OCI-LY7 (cell line): ENCODE results near the gene TIMM50. TPM values are rescaled to one million over a fixed set of nuclear protein-coding genes. Genes with fewer than 3 reads are reported as not detected.

Source experiments
- BruUV-seq: library from RNA; stranded (reverse); fragments of 400-500 nt; replicated peaks from 2 replicates; lab custom pipeline; 2021; lab: Mats Ljungman, UMichigan
- CTCF ChIA-PET: fragments of 300-600 bp; sonication (Branson Sonifier 250); formaldehyde crosslinking; loops from one replicate; lab custom pipeline; 2022; ENCODE audit warnings: antibody characterized with exemption; ENCODE audit not compliant: unreplicated experiment; lab: Charles Lee
- POLR2A ChIA-PET: fragments of 300-600 bp; sonication (Branson Sonifier 250); formaldehyde crosslinking; loops from one replicate; lab custom pipeline; 2022; ENCODE audit warnings: antibody characterized with exemption; lab: Charles Lee
- DNase-seq: peaks from one replicate; pipeline ENCODE4 v3.0.0-alpha.2; 2015; ENCODE audit warnings: low spot score
- H2AFZ ChIP-seq: fragments of 200-600 bp; sonication (generic), shearing (Covaris generic); 2 replicates; pipeline ENCODE4 v1.6.1; 2014; ENCODE audit warnings: mild to moderate bottlenecking, antibody characterized with exemption, low read length, moderate library complexity
- H3K27ac ChIP-seq: fragments of 200-600 bp; sonication (generic); 2 replicates; pipeline ENCODE4 v1.5.1; 2014; ENCODE audit warnings: mixed run types, low read depth, mild to moderate bottlenecking, moderate library complexity, low read length, inconsistent platforms; ENCODE audit not compliant: poor library complexity, severe bottlenecking
- H3K36me3 ChIP-seq: fragments of 200-600 bp; sonication (generic); 2 replicates; pipeline ENCODE4 v1.6.1; 2014; ENCODE audit warnings: mild to moderate bottlenecking, antibody characterized with exemption, low read length, moderate library complexity, mixed read lengths; ENCODE audit not compliant: insufficient read depth
- H3K4me1 ChIP-seq: fragments of 200-600 bp; sonication (generic); 2 replicates; pipeline ENCODE4 v1.5.1; 2014; ENCODE audit warnings: mild to moderate bottlenecking, low read length; ENCODE audit not compliant: insufficient read depth, poor library complexity, severe bottlenecking
- H3K4me2 ChIP-seq: fragments of 200-600 bp; sonication (generic); 2 replicates; pipeline ENCODE4 v1.6.1; 2014; ENCODE audit warnings: mild to moderate bottlenecking, low read length
- H3K4me3 ChIP-seq: fragments of 200-600 bp; sonication (generic); 2 replicates; pipeline ENCODE4 v1.5.1; 2014; ENCODE audit warnings: mild to moderate bottlenecking, low read depth, low read length; ENCODE audit not compliant: poor library complexity, severe bottlenecking
- H3K79me2 ChIP-seq: fragments of 200-600 bp; sonication (generic); 2 replicates; pipeline ENCODE4 v1.6.1; 2016; ENCODE audit warnings: low read depth, mild to moderate bottlenecking, low read length, moderate library complexity, mixed read lengths; ENCODE audit not compliant: insufficient read depth
- H3K9me2 ChIP-seq: fragments of 200-600 bp; sonication (generic); 2 replicates; pipeline ENCODE4 v1.6.1; 2016; ENCODE audit warnings: mild to moderate bottlenecking, low read length, mixed read lengths; ENCODE audit not compliant: insufficient read depth
- H3K9me3 ChIP-seq: fragments of 200-600 bp; sonication (generic); 2 replicates; pipeline ENCODE4 v1.6.1; 2014; ENCODE audit warnings: mild to moderate bottlenecking, mixed run types, low read length, mixed read lengths
- H4K20me1 ChIP-seq: fragments of 200-600 bp; sonication (generic); 2 replicates; pipeline ENCODE4 v1.6.1; 2014; ENCODE audit warnings: mild to moderate bottlenecking, antibody characterized with exemption, low read length, moderate library complexity, mixed read lengths; ENCODE audit not compliant: insufficient read depth
- CTCF ChIP-seq: fragments of 200-600 bp; sonication (generic); conservative IDR thresholded peaks from 2 replicates; pipeline ENCODE4 v1.5.1; 2014; ENCODE audit warnings: mild to moderate bottlenecking, antibody characterized with exemption, low read length, moderate library complexity, mixed read lengths
- EZH2phosphoT487 ChIP-seq: fragments of 200-600 bp; sonication (generic); IDR thresholded peaks from 2 replicates; pipeline ENCODE4 v1.6.1; 2018; ENCODE audit warnings: low read depth, borderline replicate concordance, mild to moderate bottlenecking, mixed run types, antibody characterized with exemption, low read length, moderate library complexity, mixed read lengths
- intact Hi-C: fragments of 100-400 bp; cut with micrococcal nuclease; formaldehyde crosslinking; loops from one replicate; pipeline ENCODE4 v1.10.0; 2022; ENCODE audit not compliant: unreplicated experiment
- total RNA-seq, 2 experiments: library from RNA; depleted of rRNA in 1 of 2; stranded (reverse); fragments of >200 nt in 1 of 2; shearing (Covaris generic) in 1 of 2; gene quantifications; 2 replicates each; pipeline ENCODE4 v1.2.3, GENCODE V29; 2014 to 2022

Gene TIMM50
- total RNA-seq, 2 experiments from 2014 or later = 93.2 to 98.1 TPM

GRCh38 chr19:39435499-39436349, 44.9 kb upstream of the TIMM50 start, which contains the start of gene RPS16:
TSS of gene RPS16 (minus strand) at chr19:39435949. CDS start at chr19:39435895, 54 bp downstream.
- peak; percentile 100 for DNase-seq
- peaks cover 17% of the 10 kb centered on the region for H4K20me1 ChIP-seq
- H3K4me3 ChIP-seq = peak within 1 kb of the TSS; percentile 97
- H3K9me3 ChIP-seq = no peaks in the 10 kb centered on the region
- peaks cover 36% of the 10 kb centered on the region for H3K79me2 ChIP-seq
- H3K4me2 ChIP-seq = peak within 1 kb of the TSS; percentile 95
- BruUV-seq = no TSS peak
- ChIA-PET CTCF (interaction anchor here (0.6 to 0.9 kb wide), 2 partner anchors 13 to 1384 kb away, joined by 3 read pairs; no protein-coding TSS in a partner anchor), POLR2A (interaction anchor here (0.6 to 1.8 kb wide), 14 partner anchors 8 to 1785 kb away, joined by 3 to 15 read pairs (median 4); partner anchors contain the start of genes EID2B, GMFG, PLEKHG2 and SUPT5H)
- H3K27ac ChIP-seq = peak within 1 kb of the TSS; percentile 78
- H3K4me1 ChIP-seq = peaks cover 56% of the 10 kb centered on the region
- no peak for TF ChIP-seq EZH2phosphoT487
- no peak for TF ChIP-seq CTCF
- H3K9me2 ChIP-seq = no peaks in the 10 kb centered on the region
- no peak within 1 kb of the TSS for H2AFZ ChIP-seq
- H3K36me3 ChIP-seq = peaks cover 50% of the 10 kb centered on the region
- intact Hi-C loops = no loop called here

GRCh38 chr19:39436350-39436716, 44.3 kb upstream of the TIMM50 start:
- ChIA-PET CTCF (interaction anchor here (0.9 kb wide), 1 partner anchor 12 kb away, joined by 3 read pairs; no protein-coding TSS in a partner anchor), POLR2A (interaction anchor here (0.6 to 1.8 kb wide), 13 partner anchors 9 to 1786 kb away, joined by 3 to 15 read pairs (median 4); partner anchors contain the start of genes EID2B, GMFG, PLEKHG2 and SUPT5H)
- Histone ChIP-seq H3K9me2 (no peaks in the 10 kb centered on the region), H3K27ac (peak overlapping the region; percentile 78), H3K4me2 (peak overlapping the region; percentile 95), H3K9me3 (no peaks in the 10 kb centered on the region), H3K4me3 (peak overlapping the region; percentile 97), H3K79me2 (peaks cover 36% of the 10 kb centered on the region), H2AFZ (no peak overlapping the region), H3K4me1 (peaks cover 62% of the 10 kb centered on the region), H3K36me3 (peaks cover 44% of the 10 kb centered on the region), H4K20me1 (peaks cover 17% of the 10 kb centered on the region)
- TSS peak; percentile 99 for BruUV-seq
- TF ChIP-seq EZH2phosphoT487 (no peak), CTCF (no peak)
- intact Hi-C loops = no loop called here
- no peak for DNase-seq
